SU-DHL-6 (cell line): ENCODE results near the gene ZNF462.

Experiments
- EZH2phosphoT487 ChIP-seq: fragments of 200-600 bp; sonication (generic), shearing (Covaris generic); conservative IDR thresholded peaks from 2 replicates; pipeline ENCODE4 v1.6.1; 2018; ENCODE audit warnings: mild to moderate bottlenecking, antibody characterized with exemption, low read length, moderate library complexity, mixed read lengths
- TF ChIP-seq, protein P1 (sequence below): fragments of 200-600 bp; sonication (generic); IDR thresholded peaks from one replicate; pipeline ENCODE4 v1.5.1; 2017; ENCODE audit warnings: antibody characterized with exemption, mild to moderate bottlenecking, low read length, moderate library complexity; ENCODE audit not compliant: insufficient read depth, poor library complexity, severe bottlenecking

- TF ChIP-seq, protein P1, sequence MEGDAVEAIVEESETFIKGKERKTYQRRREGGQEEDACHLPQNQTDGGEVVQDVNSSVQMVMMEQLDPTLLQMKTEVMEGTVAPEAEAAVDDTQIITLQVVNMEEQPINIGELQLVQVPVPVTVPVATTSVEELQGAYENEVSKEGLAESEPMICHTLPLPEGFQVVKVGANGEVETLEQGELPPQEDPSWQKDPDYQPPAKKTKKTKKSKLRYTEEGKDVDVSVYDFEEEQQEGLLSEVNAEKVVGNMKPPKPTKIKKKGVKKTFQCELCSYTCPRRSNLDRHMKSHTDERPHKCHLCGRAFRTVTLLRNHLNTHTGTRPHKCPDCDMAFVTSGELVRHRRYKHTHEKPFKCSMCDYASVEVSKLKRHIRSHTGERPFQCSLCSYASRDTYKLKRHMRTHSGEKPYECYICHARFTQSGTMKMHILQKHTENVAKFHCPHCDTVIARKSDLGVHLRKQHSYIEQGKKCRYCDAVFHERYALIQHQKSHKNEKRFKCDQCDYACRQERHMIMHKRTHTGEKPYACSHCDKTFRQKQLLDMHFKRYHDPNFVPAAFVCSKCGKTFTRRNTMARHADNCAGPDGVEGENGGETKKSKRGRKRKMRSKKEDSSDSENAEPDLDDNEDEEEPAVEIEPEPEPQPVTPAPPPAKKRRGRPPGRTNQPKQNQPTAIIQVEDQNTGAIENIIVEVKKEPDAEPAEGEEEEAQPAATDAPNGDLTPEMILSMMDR: no peak
- no peak for TF ChIP-seq EZH2phosphoT487
Measured at GRCh38 chr9:106880081-106880480, 17.1 kb downstream of the ZNF462 start.
